Kidney epithelial cell (primary cell): ENCODE results near the gene ZNF621. TPM values are rescaled to one million over a fixed set of nuclear protein-coding genes. Genes with fewer than 3 reads are reported as not detected.
"Not testable (repeated sequence)": the region's sequence is repeated elsewhere in the genome, so short reads cannot be mapped to it uniquely, and the experiment has no call there.

Source experiments
- DNase-seq: peaks from one replicate; pipeline ENCODE4 v3.0.0-alpha.2; 2010; ENCODE audit warnings: low read depth
- H3K27me3 ChIP-seq: 2 replicates; pipeline ENCODE4 v1.6.0; 2011; ENCODE audit warnings: low read length; ENCODE audit not compliant: control insufficient read depth, insufficient read depth
- H3K36me3 ChIP-seq: 2 replicates; pipeline ENCODE4 v1.5.1; 2011; ENCODE audit warnings: low read length; ENCODE audit not compliant: control insufficient read depth, insufficient read depth
- H3K4me3 ChIP-seq: 2 replicates; pipeline ENCODE4 v1.5.1; 2011; ENCODE audit warnings: low read depth, mild to moderate bottlenecking, control low read depth, low read length
- total RNA-seq: library from RNA; depleted of rRNA; stranded (reverse); fragments of >200 nt; gene quantifications from 2 replicates; pipeline ENCODE4 v1.2.3, GENCODE V29; 2015
- TF ChIP-seq, protein P1 (sequence below): IDR thresholded peaks from 2 replicates; pipeline ENCODE4 v1.5.1; 2011; ENCODE audit warnings: mild to moderate bottlenecking, moderate library complexity, low read length, control low read depth, inconsistent platforms; ENCODE audit not compliant: insufficient read depth, poor library complexity, severe bottlenecking

ZNF621 gene
- total RNA-seq, 1 donor from 2014 or later, result 24.4 TPM

DNA sequence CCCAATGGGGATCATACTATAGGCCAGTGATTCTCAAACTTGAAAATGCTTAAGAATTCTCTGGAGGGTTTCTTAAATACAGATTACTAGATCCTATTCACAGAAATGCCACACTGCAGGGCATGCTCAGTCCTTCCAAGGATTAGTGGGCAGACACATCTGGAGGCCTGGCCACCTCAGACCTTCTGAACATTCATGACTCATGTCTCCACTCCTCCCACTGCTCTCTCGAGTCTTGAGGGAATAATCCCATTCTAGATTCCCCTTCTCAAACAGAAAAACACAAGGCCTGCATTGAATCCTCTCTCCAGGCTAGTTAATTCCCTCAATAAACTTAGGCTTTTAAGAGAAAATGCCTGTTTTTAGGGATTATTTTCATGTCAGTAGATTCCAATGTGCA is 22.1 kb downstream of the ZNF621 start:
- Histone ChIP-seq H3K36me3 (no peaks in the 10 kb centered on the region), H3K27me3 (no peaks in the 10 kb centered on the region), H3K4me3 (no peak overlapping the region)
- TF ChIP-seq, protein P1, sequence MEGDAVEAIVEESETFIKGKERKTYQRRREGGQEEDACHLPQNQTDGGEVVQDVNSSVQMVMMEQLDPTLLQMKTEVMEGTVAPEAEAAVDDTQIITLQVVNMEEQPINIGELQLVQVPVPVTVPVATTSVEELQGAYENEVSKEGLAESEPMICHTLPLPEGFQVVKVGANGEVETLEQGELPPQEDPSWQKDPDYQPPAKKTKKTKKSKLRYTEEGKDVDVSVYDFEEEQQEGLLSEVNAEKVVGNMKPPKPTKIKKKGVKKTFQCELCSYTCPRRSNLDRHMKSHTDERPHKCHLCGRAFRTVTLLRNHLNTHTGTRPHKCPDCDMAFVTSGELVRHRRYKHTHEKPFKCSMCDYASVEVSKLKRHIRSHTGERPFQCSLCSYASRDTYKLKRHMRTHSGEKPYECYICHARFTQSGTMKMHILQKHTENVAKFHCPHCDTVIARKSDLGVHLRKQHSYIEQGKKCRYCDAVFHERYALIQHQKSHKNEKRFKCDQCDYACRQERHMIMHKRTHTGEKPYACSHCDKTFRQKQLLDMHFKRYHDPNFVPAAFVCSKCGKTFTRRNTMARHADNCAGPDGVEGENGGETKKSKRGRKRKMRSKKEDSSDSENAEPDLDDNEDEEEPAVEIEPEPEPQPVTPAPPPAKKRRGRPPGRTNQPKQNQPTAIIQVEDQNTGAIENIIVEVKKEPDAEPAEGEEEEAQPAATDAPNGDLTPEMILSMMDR, result no peak
- DNase-seq, result peak; percentile 19

DNA sequence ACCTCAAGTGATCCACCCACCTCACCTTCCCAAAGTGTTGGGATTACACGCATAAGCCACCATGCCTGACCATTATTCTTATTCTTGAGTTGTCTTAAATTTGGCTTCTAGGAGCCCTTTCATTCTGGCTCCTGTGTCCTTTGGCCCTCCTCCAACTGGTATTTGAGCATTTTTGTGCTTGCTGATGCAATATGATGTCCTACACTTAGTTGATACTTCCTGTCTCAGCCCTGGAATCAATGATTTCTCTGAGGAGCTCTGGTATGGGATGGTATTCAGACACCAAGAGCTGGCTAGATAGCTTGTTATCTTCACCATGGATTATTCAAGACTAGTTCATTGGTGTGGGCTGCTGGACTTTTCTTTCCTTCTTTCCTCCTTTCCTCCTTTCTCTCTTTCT is 25.4 kb downstream of the ZNF621 start:
- Histone ChIP-seq H3K4me3 (no peak overlapping the region), H3K27me3 (no peaks in the 10 kb centered on the region), H3K36me3 (no peaks in the 10 kb centered on the region)
- TF ChIP-seq, protein P1, result no peak
- DNase-seq, result no peak

DNA sequence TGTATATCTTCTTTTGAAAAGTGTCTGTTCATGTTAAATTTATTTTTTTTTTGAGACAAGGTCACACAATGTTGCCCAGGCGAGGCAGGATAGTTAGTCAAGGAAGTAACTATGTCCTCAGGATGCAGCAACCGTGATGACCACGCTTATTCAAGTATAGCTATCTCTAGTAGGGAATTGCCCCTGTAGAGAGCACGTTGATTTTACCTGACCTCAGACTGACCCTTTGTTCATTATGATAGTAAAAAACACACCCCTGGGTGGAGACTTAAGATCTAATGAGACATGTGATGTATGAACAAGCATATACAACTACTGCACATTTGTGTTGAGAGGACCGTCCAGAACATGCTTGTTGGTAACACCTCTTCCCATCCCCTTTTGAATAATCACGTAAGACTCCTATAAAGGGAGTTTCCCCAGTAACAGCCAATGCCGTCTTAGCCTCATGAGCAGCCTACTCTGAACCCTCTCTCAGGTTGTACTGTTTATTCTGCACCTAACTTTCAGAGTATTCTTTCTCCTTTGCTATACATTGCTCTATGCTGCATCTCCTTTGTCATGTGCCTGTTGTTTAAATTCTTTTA is 32.9 kb downstream of the ZNF621 start:
- TF ChIP-seq, protein P1, result no peak
- no peaks in the 10 kb centered on the region for H3K36me3 ChIP-seq
- H3K4me3 ChIP-seq, result no peak overlapping the region
- H3K27me3 ChIP-seq, result no peaks in the 10 kb centered on the region
- no peak for DNase-seq

DNA sequence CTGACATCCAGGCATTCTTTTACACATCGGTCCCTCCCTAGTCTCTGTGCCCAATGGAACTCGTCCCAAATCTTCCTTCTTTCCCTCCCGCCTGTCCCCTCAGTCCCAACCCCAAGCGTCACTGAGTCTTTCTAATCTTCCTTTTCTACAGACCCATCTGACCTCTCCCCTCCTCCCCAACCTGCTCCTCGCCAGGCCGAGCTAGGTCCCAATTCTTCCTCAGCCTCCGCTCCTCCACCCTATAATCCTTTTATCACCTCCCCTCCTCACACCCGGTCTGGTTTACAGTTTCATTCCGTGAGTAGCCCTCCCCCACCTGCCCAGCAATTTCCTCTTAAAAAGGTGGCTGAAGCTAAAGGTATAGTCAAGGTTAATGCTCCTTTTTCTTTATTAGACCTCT is 37.7 kb downstream of the ZNF621 start:
- not testable (repeated sequence) for H3K4me3 ChIP-seq, DNase-seq, H3K36me3 ChIP-seq, H3K27me3 ChIP-seq

DNA sequence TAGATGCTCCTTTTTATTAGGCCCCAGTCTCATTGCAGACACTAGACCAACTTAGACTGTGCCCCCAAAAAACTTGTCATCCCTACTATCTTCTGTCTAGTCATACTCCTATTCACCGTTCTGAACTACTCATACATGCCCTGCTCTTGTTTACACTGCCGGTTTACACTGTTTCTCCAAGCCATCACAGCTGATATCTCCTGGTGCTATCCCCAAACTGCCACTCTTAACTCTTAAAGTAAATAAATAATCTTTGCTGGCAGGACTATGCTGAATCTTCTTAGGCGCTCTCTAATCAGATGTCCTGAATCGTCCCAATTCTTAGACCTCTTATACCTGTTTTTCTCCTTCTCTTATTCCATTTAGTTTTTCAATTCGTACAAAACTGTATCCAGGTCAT is 40.9 kb downstream of the ZNF621 start:
- not testable (repeated sequence) for DNase-seq, H3K36me3 ChIP-seq, H3K27me3 ChIP-seq, H3K4me3 ChIP-seq

DNA sequence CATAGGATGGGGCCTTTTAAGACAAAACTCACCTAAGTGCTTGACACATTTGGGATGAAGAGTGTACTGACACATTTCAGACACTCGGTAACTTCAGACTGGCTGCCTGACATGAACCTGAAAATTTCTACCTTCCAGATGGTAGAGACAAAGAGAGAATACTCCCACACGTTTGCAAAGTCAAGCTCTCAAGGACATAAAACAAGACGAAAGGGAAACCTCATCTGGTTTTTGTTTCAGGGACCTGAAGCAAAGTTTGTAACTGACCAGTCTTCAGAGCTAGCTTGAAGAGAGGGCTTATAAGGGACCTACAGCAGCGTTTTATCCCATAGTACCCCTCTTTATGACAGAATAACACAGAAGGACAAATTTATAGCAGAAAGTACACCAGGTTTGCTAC is 41.9 kb downstream of the ZNF621 start:
- DNase-seq, result no peak
- Histone ChIP-seq H3K4me3 (no peak overlapping the region), H3K27me3 (no peaks in the 10 kb centered on the region), H3K36me3 (no peaks in the 10 kb centered on the region)
- TF ChIP-seq, protein P1, result no peak

DNA sequence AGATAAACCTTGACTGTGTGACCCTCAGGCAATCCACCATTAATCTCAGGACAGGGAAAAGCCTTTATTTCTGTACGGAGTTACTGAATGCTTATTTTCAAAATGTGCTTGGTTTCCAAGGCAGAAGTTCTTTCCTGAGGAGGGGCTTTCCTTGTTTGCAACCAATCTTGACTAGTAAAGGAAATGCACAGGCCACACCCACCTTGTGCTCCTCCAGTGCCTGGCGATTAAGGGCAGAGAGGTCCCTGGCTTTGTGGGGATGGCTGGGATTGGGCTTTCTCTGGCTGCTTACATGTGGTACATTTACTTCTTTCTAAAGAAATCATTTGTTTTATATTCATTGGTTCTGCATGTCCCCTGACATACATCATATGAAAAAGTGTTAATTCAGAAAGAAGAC is 47.8 kb downstream of the ZNF621 start:
- TF ChIP-seq, protein P1, result no peak

More for the DNA sequence above, 47.8 kb downstream of the ZNF621 start:
- H3K4me3 ChIP-seq, result no peak overlapping the region
- H3K27me3 ChIP-seq, result no peaks in the 10 kb centered on the region
- no peak for DNase-seq
- no peaks in the 10 kb centered on the region for H3K36me3 ChIP-seq
